H9 (cell line): ENCODE results near the gene SKAP1. TPM values are rescaled to one million over a fixed set of nuclear protein-coding genes. Genes with fewer than 3 reads are reported as not detected.

Experiments used
- DNase-seq: peaks from one replicate; pipeline ENCODE4 v3.0.0-alpha.2; 2017
- H2AFZ ChIP-seq: one replicate; pipeline ENCODE4 v1.6.1; 2013; ENCODE audit warnings: mild to moderate bottlenecking, low read length, control low read depth, moderate library complexity
- H2AK5ac ChIP-seq: 2 replicates; pipeline ENCODE4 v1.6.1; 2013; ENCODE audit warnings: low read length, control low read depth, mixed read lengths; ENCODE audit not compliant: insufficient read length
- H2BK120ac ChIP-seq: one replicate; pipeline ENCODE4 v1.6.1; 2013; ENCODE audit warnings: low read depth, mild to moderate bottlenecking, low read length, control low read depth, inconsistent platforms; ENCODE audit not compliant: poor library complexity, severe bottlenecking
- H2BK12ac ChIP-seq: 2 replicates; pipeline ENCODE4 v1.6.1; 2013; ENCODE audit warnings: low read length, control low read depth, mixed read lengths, low read depth; ENCODE audit not compliant: insufficient read length
- H2BK15ac ChIP-seq: 2 replicates; pipeline ENCODE4 v1.6.1; 2013; ENCODE audit warnings: low read depth, low read length, control low read depth
- H2BK20ac ChIP-seq: one replicate; pipeline ENCODE4 v1.6.1; 2013; ENCODE audit warnings: low read depth, mild to moderate bottlenecking, low read length, control low read depth, inconsistent platforms; ENCODE audit not compliant: poor library complexity, severe bottlenecking
- H2BK5ac ChIP-seq: 2 replicates; pipeline ENCODE4 v1.6.1; 2013; ENCODE audit warnings: low read length, control low read depth, mixed read lengths; ENCODE audit not compliant: insufficient read length
- H3K14ac ChIP-seq: 2 replicates; pipeline ENCODE4 v1.6.1; 2013; ENCODE audit warnings: low read length, control low read depth; ENCODE audit not compliant: insufficient read depth
- H3K18ac ChIP-seq: 2 replicates; pipeline ENCODE4 v1.6.1; 2013; ENCODE audit warnings: low read depth, mild to moderate bottlenecking, mixed read lengths, low read length, control low read depth; ENCODE audit not compliant: insufficient read length
- H3K23ac ChIP-seq: 2 replicates; pipeline ENCODE4 v1.6.1; 2013; ENCODE audit warnings: low read length, control low read depth, mixed read lengths, low read depth; ENCODE audit not compliant: insufficient read length
- H3K23me2 ChIP-seq: 2 replicates; pipeline ENCODE4 v1.6.1; 2013; ENCODE audit warnings: low read depth, mild to moderate bottlenecking, mixed read lengths, low read length, control low read depth; ENCODE audit not compliant: insufficient read length, poor library complexity, severe bottlenecking
- H3K27ac ChIP-seq: 2 replicates; pipeline ENCODE4 v1.5.1; 2013; ENCODE audit warnings: low read length, control low read depth, mixed read lengths, low read depth; ENCODE audit not compliant: insufficient read length
- H3K27me3 ChIP-seq: 2 replicates; pipeline ENCODE4 v1.6.1; 2013; ENCODE audit warnings: low read length, control low read depth, inconsistent platforms; ENCODE audit not compliant: insufficient read depth
- H3K4ac ChIP-seq: 2 replicates; pipeline ENCODE4 v1.6.1; 2013; ENCODE audit warnings: low read depth, mild to moderate bottlenecking, control low read depth, inconsistent platforms, low read length, moderate library complexity
- H3K4me1 ChIP-seq: 2 replicates; pipeline ENCODE4 v1.6.1; 2013; ENCODE audit warnings: low read length, control low read depth, inconsistent platforms; ENCODE audit not compliant: insufficient read depth
- H3K4me2 ChIP-seq: 2 replicates; pipeline ENCODE4 v1.6.1; 2013; ENCODE audit warnings: low read length, control low read depth, mixed read lengths; ENCODE audit not compliant: insufficient read length, insufficient read depth
- H3K56ac ChIP-seq: 2 replicates; pipeline ENCODE4 v1.6.1; 2013; ENCODE audit warnings: low read depth, mild to moderate bottlenecking, mixed read lengths, low read length, control low read depth; ENCODE audit not compliant: insufficient read length
- H3K79me1 ChIP-seq: 2 replicates; pipeline ENCODE4 v1.6.1; 2013; ENCODE audit warnings: low read depth, mild to moderate bottlenecking, moderate library complexity, low read length, control low read depth, inconsistent platforms; ENCODE audit not compliant: insufficient read depth, poor library complexity, severe bottlenecking
- H3K79me2 ChIP-seq: 2 replicates; pipeline ENCODE4 v1.6.1; 2013; ENCODE audit warnings: low read length, control low read depth, inconsistent platforms; ENCODE audit not compliant: insufficient read depth
- H3K9ac ChIP-seq: 2 replicates; pipeline ENCODE4 v1.6.1; 2013; ENCODE audit warnings: low read length, control low read depth, mixed read lengths; ENCODE audit not compliant: insufficient read length; ENCODE audit errors: extremely low read depth
- H3K9me3 ChIP-seq: one replicate; pipeline ENCODE4 v1.6.1; 2013; ENCODE audit warnings: low read depth, low read length, inconsistent platforms; ENCODE audit not compliant: control insufficient read depth
- H3T11ph ChIP-seq: one replicate; pipeline ENCODE4 v1.6.1; 2013; ENCODE audit warnings: mild to moderate bottlenecking, low read length, control low read depth, inconsistent platforms
- H4K20me1 ChIP-seq: one replicate; pipeline ENCODE4 v1.6.1; 2013; ENCODE audit not compliant: control insufficient read depth, insufficient read length, insufficient read depth
- H4K5ac ChIP-seq: 2 replicates; pipeline ENCODE4 v1.6.1; 2013; ENCODE audit warnings: low read depth, mild to moderate bottlenecking, mixed read lengths, low read length, control low read depth; ENCODE audit not compliant: insufficient read length
- H4K8ac ChIP-seq: replicated peaks from 2 replicates; pipeline ENCODE4 v1.6.1; 2013; ENCODE audit warnings: low read length, control low read depth, mixed read lengths, low read depth; ENCODE audit not compliant: insufficient read length
- H4K91ac ChIP-seq: 2 replicates; pipeline ENCODE4 v1.6.1; 2013; ENCODE audit warnings: low read depth, mild to moderate bottlenecking, moderate library complexity, mixed read lengths, low read length, control low read depth; ENCODE audit not compliant: insufficient read length
- H3K27ac Mint-ChIP-seq, 3 experiments: 2 replicates in 2 of 3; 3 replicates in 1 of 3; pipeline ENCODE4 v1.8.0; 2020 to 2021; ENCODE audit warnings: mixed read lengths in 3 of 3, mild to moderate bottlenecking in 1 of 3, moderate library complexity in 1 of 3
- H3K27me3 Mint-ChIP-seq: 2 replicates; pipeline ENCODE4 v1.8.0; 2021; ENCODE audit warnings: low read depth, mild to moderate bottlenecking, moderate library complexity, mixed read lengths
- H3K36me3 Mint-ChIP-seq, 3 experiments: 2 replicates in 2 of 3; 3 replicates in 1 of 3; pipeline ENCODE4 v1.8.0; 2020 to 2021; ENCODE audit warnings: low read depth in 3 of 3, mixed read lengths in 3 of 3; ENCODE audit not compliant: insufficient read depth in 1 of 3
- H3K4me1 Mint-ChIP-seq, 2 experiments: 2 replicates each; pipeline ENCODE4 v1.8.0; 2020; ENCODE audit warnings: mixed read lengths in 2 of 2
- H3K4me3 Mint-ChIP-seq, 2 experiments: 2 replicates in 1 of 2; 3 replicates in 1 of 2; pipeline ENCODE4 v1.8.0; 2020 to 2021; ENCODE audit warnings: mild to moderate bottlenecking in 2 of 2, mixed read lengths in 2 of 2, moderate library complexity in 1 of 2
- H3K9me3 Mint-ChIP-seq, 2 experiments: 2 replicates in 1 of 2; 3 replicates in 1 of 2; pipeline ENCODE4 v1.8.0; 2020; ENCODE audit warnings: mild to moderate bottlenecking in 2 of 2, mixed read lengths in 2 of 2, moderate library complexity in 1 of 2
- CTCF ChIP-seq: fragments of 200-600 bp; sonication (generic); conservative IDR thresholded peaks from 3 replicates; pipeline ENCODE4 v1.8.0; 2021; ENCODE audit warnings: antibody characterized with exemption, mild to moderate bottlenecking
- WGBS: extraction: QIAGEN DNeasy Blood & Tissue Kit; methylation state at CpG from one replicate; pipeline ENCODE4 v1.1.7; 2013; ENCODE audit warnings: missing lambda C conversion rate, low lambda C conversion rate, mixed read lengths; ENCODE audit not compliant: insufficient read length; ENCODE audit errors: extremely low coverage; 5-methylcytosine and 5-hydroxymethylcytosine counted together
- total RNA-seq: library from RNA; stranded (reverse); gene quantifications from 2 replicates; pipeline ENCODE4 v1.2.1, GENCODE V29; 2021

Gene SKAP1
- total RNA-seq, 1 experiment from 2014 or later = not detected

GRCh38 chr17:48159232-48159631, 270.8 kb downstream of the SKAP1 start:
- H2BK5ac ChIP-seq = no peak overlapping the region

More at GRCh38 chr17:48159232-48159631, 270.8 kb downstream of the SKAP1 start:
- Mint-ChIP-seq H3K27ac (no peak overlapping the region), H3K9me3 (peaks cover 2% of the 10 kb centered on the region in 2 experiments; a peak in 2 of 5 replicates), H3K4me1 (peaks cover 54 to 60% of the 10 kb centered on the region in 2 experiments), H3K27me3 (peaks cover 26% of the 10 kb centered on the region), H3K36me3 (no peaks in the 10 kb centered on the region; a peak in 1 of 7 replicates), H3K4me3 (peak overlapping the region in 1 of 2 experiments; percentile 45; a peak in 1 of 5 replicates)
- no peak overlapping the region for H3T11ph ChIP-seq
- no peak overlapping the region for H2AFZ ChIP-seq
- H2BK15ac ChIP-seq = no peak overlapping the region
- peaks cover 12% of the 10 kb centered on the region for H3K4me1 ChIP-seq
- H4K91ac ChIP-seq = no peak overlapping the region
- no peak overlapping the region for H2BK120ac ChIP-seq
- H4K8ac ChIP-seq = no peak overlapping the region
- H3K14ac ChIP-seq = no peak overlapping the region
- no peak overlapping the region for H2AK5ac ChIP-seq
- peak overlapping the region; percentile 60 for H2BK20ac ChIP-seq
- H3K27ac ChIP-seq = no peak overlapping the region
- no peaks in the 10 kb centered on the region for H3K9me3 ChIP-seq
- no peak for TF ChIP-seq CTCF
- H3K23ac ChIP-seq = no peak overlapping the region
- H3K9ac ChIP-seq = no peak overlapping the region
- H3K4ac ChIP-seq = no peak overlapping the region
- H4K5ac ChIP-seq = no peak overlapping the region
- no peaks in the 10 kb centered on the region for H4K20me1 ChIP-seq
- no peak overlapping the region for H2BK12ac ChIP-seq
- no peak overlapping the region for H3K56ac ChIP-seq
- DNase-seq = no peak
- no peaks in the 10 kb centered on the region for H3K23me2 ChIP-seq
- no peaks in the 10 kb centered on the region for H3K79me1 ChIP-seq
- peaks cover 5% of the 10 kb centered on the region for H3K27me3 ChIP-seq
- H3K4me2 ChIP-seq = no peak overlapping the region
- H3K79me2 ChIP-seq = no peaks in the 10 kb centered on the region
- no CpG with 5 or more reads among the region's 4 CpGs for WGBS
- no peak overlapping the region for H3K18ac ChIP-seq
